HG02798 (cell line): ENCODE results near the gene JDP2.

Source experiments
- ATAC-seq: cut with Tn5 transposase; IDR thresholded peaks from one replicate; pipeline ENCODE4 v1.9.1; 2021; ENCODE audit warnings: mild to moderate bottlenecking; ENCODE audit not compliant: unreplicated experiment, poor library complexity

The JDP2 gene

DNA sequence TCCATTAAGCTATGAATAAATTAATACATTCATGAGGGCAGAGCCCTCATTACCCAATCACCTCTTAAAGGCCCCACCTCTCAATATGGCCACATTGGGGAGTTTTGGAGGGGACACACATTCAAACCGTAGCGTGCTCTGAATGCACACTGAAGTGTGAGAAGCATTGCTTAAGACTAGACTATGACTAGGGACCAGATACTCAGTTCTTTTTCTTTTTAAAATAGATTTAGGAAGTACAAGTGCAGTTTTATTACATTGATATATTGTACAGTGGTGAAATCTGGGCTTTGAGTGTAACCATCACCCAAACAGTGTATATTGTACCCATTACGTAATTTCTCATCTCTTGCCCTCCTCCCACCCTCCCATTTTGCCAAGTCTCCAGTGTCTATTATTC lies 21.0 kb upstream of the JDP2 start:
- ATAC-seq: no peak

DNA sequence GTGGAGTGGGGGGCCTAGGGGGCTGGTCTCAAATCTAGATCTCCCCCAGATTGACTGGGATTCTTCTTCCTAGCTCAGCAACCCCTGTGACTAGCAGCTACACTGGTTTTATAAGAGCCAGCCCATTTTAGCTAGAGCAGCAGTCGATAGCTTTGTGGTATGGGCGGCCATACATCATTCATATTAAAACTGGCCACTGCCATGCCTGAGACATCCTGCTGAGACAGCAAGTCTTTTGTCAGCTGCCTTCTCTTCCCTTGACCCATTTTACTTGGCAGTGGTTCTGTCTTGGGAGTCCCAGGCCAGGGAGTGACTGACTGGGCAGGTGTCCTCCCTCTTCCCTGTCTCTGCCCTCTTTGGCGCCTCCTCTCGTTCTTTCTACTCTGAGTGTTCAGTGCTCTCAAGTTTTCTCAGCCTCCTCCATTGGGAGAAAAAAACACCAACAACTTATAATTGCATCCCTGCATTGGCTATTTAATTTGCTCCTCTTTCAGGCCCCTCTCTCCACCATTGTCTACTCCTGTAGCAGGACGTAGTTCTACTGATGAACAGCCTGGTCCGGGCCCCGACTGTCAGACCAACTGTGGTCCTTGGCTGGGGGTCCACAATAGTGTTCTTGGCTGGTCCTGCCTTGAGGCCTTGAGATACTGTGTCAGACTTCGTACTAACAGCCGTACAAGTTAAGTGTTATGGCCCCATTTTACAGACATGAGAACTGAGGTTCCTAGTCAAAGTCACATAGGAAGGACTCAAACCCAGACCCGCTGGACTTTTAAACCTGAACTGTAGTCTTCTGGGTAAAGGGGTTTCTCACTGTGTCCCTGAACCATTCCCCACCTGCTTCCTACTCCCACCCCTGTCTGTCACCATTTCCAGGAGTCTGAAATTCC lies 18.3 kb upstream of the JDP2 start:
- ATAC-seq: no peak

DNA sequence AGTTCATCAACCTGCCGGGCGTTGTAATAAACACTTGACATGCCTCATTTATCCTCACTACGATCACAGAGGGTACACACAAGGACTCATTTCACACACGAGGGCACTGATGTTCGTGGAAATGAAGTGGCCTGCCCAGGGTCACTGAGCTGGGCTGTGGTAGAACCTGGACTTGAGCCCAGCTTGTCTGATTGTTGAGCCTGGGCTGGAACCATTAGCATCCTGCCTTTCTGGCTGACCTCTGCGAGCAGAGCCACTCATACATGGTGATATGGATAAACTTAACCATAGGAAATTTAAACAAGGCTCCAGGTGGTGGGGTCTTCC lies 16.6 kb upstream of the JDP2 start:
- no peak for ATAC-seq

DNA sequence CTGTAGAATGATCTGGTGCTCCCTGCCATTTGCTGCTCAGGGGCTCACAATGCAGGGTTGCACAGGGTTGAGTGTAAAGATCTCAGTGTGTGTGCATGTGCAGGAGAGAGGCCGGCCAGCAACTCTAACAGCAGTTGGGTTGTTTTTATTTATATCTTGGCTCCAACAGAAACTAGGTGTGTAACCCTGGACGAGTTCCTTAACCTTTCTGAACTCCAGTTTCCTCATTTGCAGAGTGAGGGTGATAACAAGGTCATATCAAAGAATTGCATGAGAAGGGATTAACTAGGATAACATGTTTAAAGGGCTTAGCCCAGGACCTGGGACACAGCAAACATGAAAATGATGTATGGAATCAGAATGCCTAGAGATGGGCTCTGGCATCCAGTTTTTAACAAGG lies 14.8 kb upstream of the JDP2 start:
- ATAC-seq: no peak

GRCh38 chr14:75417674-75418073 lies 10.1 kb upstream of the JDP2 start:
- no peak for ATAC-seq

DNA sequence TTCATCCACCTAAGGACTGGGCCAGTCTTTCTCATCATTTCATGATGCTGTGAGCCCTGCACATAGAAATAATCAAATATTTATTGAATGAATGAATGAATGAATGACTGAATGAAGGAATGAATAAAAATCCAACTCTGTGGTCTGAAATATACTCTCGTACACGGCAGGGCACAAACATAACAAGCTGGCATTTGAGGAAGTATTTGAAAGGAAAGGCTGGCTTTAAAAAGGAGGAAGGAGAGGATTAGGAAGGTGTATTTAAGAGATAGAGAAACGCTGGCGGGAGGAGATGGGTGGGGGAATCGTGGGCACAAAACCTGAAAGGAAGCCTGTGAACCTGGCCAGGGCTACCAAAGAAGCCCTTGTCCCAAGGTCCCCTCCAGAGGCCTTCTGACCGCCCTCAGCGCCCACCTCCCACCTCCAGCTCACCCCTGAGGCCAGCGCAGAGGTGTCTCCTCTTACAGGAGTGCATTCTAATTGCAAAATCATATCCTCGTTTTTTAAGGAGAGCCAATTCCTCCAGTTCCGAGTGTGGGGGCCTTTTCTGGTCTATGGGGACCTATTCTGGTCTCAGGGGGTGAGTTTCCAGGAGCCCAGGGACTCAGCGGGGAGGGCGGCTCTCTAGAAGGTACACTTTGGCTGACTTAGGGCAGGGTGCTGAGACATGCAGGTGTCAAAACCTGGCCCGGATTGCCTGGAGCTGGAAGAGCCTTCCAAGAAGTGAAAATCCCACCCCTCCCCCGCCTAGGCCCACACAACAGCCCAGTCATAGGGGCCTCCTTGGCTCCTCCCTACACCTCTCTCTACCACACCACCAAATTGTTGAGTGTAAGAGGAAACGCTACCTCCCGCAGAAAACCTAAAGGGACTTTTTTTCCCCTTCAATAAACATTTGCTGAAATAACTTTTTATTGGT lies 8.7 kb upstream of the JDP2 start:
- ATAC-seq: no peak

GRCh38 chr14:75422169-75422568 lies 5.7 kb upstream of the JDP2 start:
- no peak for ATAC-seq

- ATAC-seq: no peak
These were observed 3.3 kb upstream of the JDP2 start for GRCh38 chr14:75424496-75424895.

DNA sequence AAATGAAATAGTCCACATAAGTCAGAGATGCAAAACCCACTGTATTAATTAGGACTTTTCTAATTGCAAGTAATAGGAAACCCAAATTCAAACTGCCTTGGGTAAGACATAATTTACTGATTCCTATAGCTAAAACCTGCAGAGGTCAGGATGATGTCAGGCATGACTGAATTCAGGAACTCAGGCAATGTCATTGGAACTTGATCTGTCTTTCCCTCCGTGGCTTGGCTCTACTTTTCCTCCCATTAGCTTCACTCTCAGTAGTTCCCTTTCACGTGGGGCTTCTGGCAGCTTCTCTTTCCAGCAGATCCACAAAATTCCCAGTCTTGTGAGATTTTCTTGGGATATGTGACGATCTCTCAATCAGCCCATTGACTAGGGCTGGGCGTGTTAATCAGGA lies 2.4 kb upstream of the JDP2 start:
- ATAC-seq: no peak

DNA sequence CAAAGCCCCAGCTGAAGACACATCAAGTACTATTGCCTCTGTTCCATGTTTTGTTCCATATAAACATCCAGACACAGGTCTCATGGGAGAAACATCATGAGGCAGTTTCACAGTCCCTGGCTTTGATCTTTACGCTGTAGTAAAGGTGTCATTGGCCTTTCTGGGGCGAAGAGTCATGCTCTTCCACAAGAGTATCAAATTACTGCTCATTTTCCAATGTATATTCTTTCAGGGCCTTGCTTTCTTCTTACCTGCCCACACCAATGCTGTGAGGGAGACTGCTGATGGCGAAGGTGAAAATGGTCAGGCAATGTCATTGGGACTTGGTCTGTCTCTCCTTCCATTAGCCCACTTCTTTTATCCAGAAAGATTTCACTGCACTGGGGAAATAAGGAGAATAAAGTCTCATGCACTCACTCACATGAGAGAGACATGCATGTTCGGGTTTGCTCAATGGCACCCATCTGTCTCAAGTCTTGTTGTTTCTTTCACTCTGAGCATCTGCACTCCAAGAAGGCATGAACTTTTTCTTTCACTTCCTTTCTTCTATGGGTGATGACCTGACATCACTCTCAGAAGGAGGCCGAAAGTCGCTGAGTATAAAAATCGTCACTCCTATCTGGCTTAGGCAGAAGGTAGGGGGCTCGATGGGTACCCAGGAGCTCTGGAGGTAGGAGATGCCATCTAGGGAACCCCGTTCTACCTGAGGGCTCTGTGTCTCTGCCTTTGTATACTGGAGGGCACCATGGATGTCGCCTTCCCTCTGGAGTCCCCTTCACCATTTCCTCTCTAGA lies 1.3 kb upstream of the JDP2 start:
- ATAC-seq: peak; percentile 59

- ATAC-seq: peak; percentile 30
These were observed 718 bp upstream of the JDP2 start for GRCh38 chr14:75427126-75427481.

- no peak for ATAC-seq
These were observed 645 bp downstream of the JDP2 start for GRCh38 chr14:75428230-75429104.

GRCh38 chr14:75429562-75429961 lies 1.7 kb downstream of the JDP2 start:
- no peak for ATAC-seq

DNA sequence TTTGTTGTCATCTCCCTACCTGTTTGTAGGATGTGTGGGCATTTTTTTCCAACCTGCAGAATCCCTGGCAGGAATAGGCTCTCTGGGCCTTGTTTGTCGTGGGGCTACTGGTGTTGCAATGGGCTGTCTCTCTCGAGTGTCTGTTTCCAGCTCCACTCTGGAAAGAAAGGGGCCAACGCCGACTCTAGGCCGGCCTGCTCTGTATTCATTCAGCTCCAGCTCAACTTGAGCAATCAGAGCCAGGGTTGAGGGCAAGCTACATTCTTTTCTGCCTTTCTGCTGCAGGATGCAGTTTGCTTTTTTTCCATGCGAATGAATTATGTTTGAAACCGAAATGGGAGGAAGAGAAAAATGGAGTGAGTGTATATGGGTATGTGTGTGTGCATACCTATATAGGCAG lies 2.3 kb downstream of the JDP2 start:
- ATAC-seq: no peak

DNA sequence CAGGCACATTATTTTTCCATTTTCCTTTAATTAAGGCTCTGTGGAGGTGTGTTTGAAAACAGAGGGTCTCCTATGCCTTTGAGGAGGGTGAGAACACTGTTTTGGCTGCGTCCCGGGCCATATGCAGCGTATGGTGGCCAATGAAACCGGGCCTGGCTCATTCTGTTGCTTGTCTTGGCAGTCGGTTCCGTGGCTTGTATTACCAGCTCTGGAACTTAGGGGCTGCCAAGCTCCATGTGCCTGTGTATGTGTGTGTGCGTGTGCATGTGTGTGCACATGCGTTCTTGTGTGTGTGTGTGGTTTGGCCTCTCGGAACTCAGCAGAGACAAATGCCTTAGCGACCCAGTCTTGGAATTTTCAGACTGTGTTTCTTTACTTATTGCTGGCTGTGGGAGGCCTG lies 2.7 kb downstream of the JDP2 start:
- ATAC-seq: no peak

DNA sequence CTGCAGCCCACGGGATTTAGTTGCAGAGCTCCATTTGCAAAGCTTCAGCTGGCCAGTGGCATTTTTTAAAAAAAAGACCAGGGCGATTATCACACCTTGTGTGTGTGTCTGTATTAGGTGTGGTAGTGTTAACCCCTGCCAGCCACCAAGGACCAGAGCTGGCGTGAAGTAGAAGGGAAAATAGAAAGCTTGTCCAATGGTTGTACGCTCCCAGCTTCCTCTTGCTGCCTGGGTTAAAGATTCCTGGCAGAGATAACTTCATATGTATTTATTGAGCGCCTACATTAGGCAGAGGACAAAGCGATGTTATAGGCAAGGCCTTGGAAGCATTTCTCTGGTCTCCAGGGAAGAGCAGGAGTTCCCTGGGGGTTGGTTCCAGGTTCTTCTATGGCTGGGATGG lies 3.2 kb downstream of the JDP2 start:
- ATAC-seq: no peak

GRCh38 chr14:75431827-75432226 lies 4.0 kb downstream of the JDP2 start:
- ATAC-seq: no peak

GRCh38 chr14:75432411-75432810 lies 4.6 kb downstream of the JDP2 start:
- no peak for ATAC-seq

- ATAC-seq: no peak
These were observed 5.8 kb downstream of the JDP2 start for GRCh38 chr14:75433631-75434071.
